Measurements from ENCODE around the gene DENND6B.

- no peak for TF ChIP-seq CTCF (IDR thresholded peaks at IDR 0.05; ENCODE audit: low read depth, low read length)
- TF ChIP-seq MYC (IDR thresholded peaks at IDR 0.05; ENCODE audit: low read depth, low read length), result no peak
Measured at GRCh38 chr22:50286275-50286674, 40.5 kb downstream of the DENND6B start.
